Epithelial cell of esophagus (primary cell): ENCODE results near the gene AVP.

Source experiments
- DNase-seq: peaks from one replicate; pipeline ENCODE4 v3.0.0; 2010; ENCODE audit warnings: low read depth
- H3K4me3 ChIP-seq: 2 replicates; pipeline ENCODE4 v1.5.1; 2011; ENCODE audit warnings: mild to moderate bottlenecking, low read length, control low read depth
- TF ChIP-seq, protein P1 (sequence below): IDR thresholded peaks from 2 replicates; pipeline ENCODE4 v1.5.1; 2011; ENCODE audit warnings: low read depth, mild to moderate bottlenecking, low read length, control low read depth, inconsistent platforms; ENCODE audit not compliant: insufficient read depth; ENCODE audit errors: missing control alignments

AVP gene

DNA sequence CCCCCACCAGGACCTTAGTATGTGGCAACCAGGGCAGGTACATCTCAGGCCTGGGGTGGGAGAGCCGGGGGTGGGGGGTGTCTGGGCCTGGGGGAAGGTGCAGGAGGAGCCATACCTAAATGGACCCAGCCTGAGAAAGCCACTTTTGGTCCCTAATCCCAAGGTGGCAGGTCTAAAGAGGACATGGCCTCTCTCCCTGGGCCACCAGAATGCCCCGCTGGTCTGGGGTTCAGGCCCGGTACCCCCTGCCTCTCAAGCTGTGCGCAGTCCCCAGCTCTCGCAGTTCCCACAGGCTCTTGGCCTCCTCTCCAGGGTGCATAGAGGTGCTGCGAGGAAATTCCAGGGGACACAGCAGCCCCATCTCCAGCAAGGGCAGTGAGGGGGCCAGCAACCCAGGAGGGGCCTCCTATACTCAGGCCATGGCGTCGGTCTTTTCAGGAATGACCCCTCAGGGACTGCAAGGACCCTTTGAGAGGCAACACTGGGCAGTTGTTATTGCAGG, 1.1 kb upstream of the AVP start:
- TF ChIP-seq, protein P1, sequence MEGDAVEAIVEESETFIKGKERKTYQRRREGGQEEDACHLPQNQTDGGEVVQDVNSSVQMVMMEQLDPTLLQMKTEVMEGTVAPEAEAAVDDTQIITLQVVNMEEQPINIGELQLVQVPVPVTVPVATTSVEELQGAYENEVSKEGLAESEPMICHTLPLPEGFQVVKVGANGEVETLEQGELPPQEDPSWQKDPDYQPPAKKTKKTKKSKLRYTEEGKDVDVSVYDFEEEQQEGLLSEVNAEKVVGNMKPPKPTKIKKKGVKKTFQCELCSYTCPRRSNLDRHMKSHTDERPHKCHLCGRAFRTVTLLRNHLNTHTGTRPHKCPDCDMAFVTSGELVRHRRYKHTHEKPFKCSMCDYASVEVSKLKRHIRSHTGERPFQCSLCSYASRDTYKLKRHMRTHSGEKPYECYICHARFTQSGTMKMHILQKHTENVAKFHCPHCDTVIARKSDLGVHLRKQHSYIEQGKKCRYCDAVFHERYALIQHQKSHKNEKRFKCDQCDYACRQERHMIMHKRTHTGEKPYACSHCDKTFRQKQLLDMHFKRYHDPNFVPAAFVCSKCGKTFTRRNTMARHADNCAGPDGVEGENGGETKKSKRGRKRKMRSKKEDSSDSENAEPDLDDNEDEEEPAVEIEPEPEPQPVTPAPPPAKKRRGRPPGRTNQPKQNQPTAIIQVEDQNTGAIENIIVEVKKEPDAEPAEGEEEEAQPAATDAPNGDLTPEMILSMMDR = no peak
- no peak for DNase-seq

DNA sequence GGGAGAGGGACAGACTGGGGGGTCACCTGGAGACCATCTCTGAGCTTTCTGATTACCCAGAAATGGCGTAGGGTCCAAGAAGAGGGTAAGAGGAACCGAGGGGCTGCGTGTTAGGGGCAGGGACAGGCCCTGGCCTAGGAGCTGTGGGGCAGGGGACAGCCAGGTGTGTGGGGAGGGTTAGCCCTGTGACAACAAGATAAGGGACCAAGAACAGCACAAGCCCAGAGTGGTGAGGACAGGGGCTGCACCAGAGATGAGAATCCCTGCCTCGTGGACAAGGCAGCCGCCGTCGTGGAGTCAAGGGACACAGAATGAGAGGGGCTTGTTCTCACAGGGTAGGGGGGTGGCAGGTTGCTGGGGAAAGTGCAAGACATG, 449 bp upstream of the AVP start:
- H3K4me3 ChIP-seq = no peak overlapping the region
- TF ChIP-seq, protein P1 = no peak
- no peak for DNase-seq

More for the DNA sequence above, 1.1 kb upstream of the AVP start:
- no peak overlapping the region for H3K4me3 ChIP-seq

- DNase-seq = no peak
- H3K4me3 ChIP-seq = no peak overlapping the region
- TF ChIP-seq, protein P1 = no peak
These were observed 1.3 kb downstream of the AVP start for GRCh38 chr20:3082955-3083952.

DNA sequence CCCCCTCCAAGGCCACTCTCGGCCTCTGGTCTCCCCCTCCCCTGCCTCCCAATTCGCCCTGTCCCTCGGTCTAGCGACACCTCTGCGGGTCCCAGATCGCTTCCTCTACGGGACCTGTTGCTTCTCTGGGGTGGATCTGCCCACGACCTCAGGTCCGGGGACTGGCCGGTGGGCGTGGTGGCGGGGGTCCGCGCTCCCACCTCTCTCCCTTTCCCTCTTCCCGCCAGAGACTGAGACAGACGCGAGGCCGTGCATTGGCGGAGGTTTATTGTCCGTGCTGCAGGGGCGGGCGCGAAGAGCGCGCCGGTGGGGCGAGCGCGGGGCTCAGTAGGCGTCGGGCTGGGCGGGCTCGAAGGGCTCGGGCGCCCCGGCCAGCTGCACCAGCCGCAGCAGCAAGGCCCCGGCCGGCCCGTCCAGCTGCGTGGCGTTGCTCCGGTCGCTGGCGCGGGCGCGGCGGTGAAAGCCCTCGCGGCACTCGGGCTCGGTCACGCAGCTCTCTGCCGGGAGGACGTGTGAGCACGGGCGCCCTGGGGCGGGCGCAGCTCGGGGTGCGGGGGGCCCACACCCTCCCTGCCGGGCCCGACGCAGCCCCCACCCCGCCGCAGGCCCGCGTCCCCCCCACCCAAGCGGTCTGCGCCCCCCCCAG, 2.1 kb downstream of the AVP start:
- no peak overlapping the region for H3K4me3 ChIP-seq
- no peak for DNase-seq
- TF ChIP-seq, protein P1 = no peak

DNA sequence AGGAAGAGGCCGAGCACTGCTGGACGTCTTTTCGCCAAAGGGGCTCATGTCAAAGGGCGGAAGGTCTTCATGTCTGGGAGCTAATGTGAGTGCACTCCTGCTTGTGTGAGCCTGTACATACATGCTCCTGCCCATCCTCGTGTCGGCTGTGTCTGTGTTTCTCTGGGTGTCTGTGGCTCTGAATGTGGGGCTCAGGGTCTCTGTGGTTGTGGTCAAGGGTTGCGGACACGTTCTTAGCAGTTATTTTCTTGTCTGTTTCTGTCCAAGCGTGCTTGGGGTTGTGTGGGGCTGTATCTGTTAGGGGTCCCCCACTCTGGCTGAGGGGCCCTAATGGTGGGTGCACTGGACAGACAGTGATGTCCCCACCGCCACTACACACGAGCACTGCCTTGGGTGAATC, 2.9 kb downstream of the AVP start:
- DNase-seq = no peak
- TF ChIP-seq, protein P1 = no peak
- no peak overlapping the region for H3K4me3 ChIP-seq

DNA sequence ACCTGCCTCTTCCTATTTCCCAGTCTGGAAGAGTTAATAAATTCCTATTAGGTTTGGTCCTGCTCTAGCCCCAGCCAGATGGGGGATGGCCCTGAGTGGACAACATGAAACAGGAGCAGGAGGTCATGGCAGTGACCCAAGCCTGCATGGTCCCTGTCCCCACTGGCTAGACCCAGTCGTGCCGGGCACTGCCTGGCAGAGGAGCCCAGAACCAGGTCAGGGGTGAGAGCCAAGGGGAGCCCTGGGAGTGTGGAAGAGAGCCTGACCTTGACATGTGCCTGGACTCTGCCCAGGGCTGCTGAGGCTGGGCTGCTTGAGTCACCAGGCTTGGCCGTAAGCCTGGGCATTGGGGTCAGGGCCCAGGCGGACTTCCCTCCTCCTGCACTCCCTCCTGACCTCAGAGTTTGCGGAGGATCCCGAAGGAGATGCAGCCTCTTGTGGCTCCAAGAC, 3.6 kb downstream of the AVP start:
- H3K4me3 ChIP-seq = no peak overlapping the region
- TF ChIP-seq, protein P1 = no peak
- DNase-seq = no peak
